Hepatocyte (in vitro differentiated cells): Measurements from ENCODE around the gene TSKS.

Experiments used
- EZH2phosphoT487 ChIP-seq: fragments of 200-600 bp; sonication (generic); IDR thresholded peaks from one replicate; pipeline ENCODE4 v1.6.1; 2018; ENCODE audit warnings: antibody characterized with exemption, mild to moderate bottlenecking, low read depth, moderate library complexity; ENCODE audit not compliant: unreplicated experiment, severe bottlenecking
- TF ChIP-seq, protein P1 (sequence below): fragments of 200-600 bp; sonication (generic); IDR thresholded peaks from 2 replicates; pipeline ENCODE4 v1.5.1; 2016; ENCODE audit warnings: antibody characterized with exemption, mild to moderate bottlenecking; ENCODE audit not compliant: poor library complexity

DNA sequence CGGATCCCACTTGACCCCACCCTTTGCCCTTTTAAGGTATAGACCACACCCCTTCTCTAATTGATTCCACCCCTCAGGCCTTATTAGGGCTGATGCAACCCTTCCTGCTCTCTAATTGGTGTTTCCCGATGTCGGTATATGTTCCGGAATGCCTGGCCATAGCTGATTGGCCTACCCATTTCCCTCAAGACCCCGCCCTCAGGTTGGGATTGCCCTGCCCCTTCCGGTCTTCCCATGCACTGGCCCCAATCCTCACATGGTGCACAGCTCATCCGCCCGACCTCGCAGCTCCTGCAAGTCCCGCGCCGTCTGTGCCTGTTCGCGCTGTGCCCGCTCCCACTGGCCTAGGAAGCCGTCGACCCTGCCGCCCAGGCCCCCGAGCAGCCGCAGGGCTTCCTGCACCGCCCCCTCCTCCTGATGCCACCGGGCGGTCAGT, 18.1 kb downstream of the TSKS start:
- TF ChIP-seq EZH2phosphoT487, result no peak
- TF ChIP-seq, protein P1, sequence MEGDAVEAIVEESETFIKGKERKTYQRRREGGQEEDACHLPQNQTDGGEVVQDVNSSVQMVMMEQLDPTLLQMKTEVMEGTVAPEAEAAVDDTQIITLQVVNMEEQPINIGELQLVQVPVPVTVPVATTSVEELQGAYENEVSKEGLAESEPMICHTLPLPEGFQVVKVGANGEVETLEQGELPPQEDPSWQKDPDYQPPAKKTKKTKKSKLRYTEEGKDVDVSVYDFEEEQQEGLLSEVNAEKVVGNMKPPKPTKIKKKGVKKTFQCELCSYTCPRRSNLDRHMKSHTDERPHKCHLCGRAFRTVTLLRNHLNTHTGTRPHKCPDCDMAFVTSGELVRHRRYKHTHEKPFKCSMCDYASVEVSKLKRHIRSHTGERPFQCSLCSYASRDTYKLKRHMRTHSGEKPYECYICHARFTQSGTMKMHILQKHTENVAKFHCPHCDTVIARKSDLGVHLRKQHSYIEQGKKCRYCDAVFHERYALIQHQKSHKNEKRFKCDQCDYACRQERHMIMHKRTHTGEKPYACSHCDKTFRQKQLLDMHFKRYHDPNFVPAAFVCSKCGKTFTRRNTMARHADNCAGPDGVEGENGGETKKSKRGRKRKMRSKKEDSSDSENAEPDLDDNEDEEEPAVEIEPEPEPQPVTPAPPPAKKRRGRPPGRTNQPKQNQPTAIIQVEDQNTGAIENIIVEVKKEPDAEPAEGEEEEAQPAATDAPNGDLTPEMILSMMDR, result no peak
